ENCODE results near the gene ARL11.

The ARL11 gene

DNA sequence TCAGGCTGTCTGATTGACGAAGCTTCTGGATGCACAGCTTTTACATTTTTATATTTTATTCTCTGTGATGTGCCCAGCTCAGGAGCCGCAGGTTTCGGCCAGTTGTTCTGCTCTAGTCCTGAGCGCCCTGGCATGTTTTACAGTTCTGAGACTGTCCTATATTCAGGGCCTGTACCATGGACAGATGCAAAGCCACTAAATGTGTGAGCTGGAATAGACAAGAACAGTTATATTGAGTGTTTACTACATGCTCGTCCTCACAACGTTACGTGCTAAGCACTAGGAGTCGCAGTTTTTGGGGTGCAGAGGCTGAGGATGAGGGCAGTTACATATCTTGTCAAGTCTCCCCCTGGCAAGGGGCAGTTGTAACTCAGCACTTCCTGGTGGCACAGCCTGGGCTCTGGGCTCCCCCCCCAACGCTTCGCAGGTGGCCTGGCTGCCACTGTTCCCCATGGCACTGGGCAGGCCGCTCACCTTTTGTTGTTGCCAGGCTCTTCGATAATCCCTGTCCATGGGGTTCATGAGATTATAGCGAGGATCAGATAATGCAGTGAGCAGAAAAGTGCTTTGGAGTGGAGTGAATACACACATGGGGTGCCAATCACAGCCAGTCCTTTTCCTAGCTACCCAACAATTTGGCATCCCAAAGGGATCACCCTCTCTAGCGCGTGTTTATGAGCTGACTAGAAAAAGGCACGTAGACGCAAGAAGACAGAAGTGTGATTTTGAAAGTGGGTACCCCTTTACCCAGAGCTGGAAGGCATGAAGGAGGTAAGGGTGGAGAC, 23.5 kb downstream of the ARL11 start:
- no peak for TF ChIP-seq GATA3 (IDR thresholded peaks at IDR 0.05; ENCODE audit: low read depth, low read length)
- TF ChIP-seq GATA2 (IDR thresholded peaks at IDR 0.05; ENCODE audit: low read depth, low read length) = no peak

DNA sequence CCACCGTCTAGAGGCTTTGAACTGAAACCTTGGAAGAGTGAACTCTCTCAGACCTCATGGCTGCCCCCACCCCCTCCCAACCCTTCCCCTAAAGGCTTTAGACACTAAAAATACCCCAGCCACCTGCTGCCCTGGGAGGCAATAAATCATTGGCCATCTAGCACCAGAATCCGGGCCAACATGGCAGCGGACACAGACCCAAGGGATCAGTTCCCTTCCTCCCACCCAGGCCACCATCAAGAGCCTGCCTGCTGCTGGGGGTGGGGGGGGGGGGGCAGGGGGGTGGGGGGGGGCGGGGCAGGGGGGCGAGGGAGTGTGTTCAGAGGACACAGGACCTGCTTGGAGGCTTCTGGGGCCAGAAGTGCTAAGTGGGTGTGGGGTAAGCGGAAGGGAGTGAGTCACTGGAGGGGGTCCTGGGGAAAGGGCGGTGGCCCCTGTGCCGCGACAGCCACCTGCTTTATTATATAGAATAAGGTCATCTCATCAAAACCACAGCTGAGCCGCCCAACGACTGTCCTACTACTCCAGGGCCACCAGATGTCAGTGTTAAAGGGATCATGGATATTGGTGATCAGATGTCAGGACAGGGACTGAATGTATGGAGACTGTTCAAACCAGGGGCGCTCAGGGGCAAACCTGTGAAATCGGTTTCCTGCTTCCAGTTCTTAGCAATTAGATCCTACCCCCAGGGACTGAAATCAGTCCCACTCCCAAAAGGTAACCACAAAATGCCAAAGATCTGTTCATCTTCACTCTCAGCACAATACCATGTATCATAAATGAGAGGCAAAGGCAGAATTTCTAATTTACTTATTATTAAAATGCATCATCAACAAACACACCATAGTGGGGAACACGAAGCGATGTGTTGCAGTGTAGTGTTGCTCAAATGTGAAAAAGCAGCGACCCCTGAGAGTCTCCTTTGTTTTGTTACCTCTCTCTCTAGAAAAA, 24.3 kb downstream of the ARL11 start:
- no peak for TF ChIP-seq GATA2 (IDR thresholded peaks at IDR 0.05; ENCODE audit: low read depth, low read length)
- TF ChIP-seq GATA3 (IDR thresholded peaks at IDR 0.05; ENCODE audit: low read depth, low read length) = no peak

DNA sequence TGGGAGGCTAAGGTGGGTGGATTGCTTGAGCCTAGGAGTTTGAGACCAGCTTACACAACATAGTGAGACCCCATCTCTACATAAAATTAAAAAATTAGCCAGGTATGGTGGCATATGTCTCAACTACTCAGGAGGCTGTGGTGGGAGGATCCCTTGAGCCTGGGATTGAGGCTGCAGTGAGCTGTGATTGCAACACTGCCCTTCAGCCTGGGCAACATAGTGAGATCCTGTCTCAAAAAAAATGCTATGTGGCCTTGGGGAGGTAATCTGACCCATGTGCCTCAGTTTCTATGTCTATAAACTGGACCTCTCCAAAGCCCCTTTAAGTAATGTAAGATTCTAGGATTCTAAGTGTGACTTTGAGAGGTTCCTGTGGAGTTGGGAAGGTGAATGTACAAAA, 25.2 kb downstream of the ARL11 start:
- no peak for TF ChIP-seq GATA3 (IDR thresholded peaks at IDR 0.05; ENCODE audit: low read depth, low read length)
- TF ChIP-seq GATA2 (IDR thresholded peaks at IDR 0.05; ENCODE audit: low read depth, low read length) = no peak

DNA sequence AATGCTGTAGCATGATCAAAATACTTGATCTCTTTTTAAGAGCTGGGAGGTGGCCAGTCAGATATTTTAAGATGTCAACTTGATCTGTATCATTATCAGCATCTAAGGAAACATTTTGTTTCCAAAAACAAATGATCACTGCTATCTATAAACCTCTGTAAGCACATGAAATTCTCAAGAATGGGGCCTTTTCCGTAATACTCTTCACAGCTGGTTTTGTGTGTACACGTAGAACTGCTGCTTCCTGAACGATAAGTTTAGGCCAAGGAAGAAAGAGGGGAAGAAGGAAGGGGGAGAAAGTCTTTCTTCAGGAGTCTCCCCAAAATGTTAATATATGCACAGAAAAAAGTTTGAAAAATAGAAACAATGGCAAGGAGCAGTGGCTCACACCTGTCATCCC, 25.7 kb downstream of the ARL11 start:
- TF ChIP-seq GATA2 (IDR thresholded peaks at IDR 0.05; ENCODE audit: low read depth, low read length) = no peak

DNA sequence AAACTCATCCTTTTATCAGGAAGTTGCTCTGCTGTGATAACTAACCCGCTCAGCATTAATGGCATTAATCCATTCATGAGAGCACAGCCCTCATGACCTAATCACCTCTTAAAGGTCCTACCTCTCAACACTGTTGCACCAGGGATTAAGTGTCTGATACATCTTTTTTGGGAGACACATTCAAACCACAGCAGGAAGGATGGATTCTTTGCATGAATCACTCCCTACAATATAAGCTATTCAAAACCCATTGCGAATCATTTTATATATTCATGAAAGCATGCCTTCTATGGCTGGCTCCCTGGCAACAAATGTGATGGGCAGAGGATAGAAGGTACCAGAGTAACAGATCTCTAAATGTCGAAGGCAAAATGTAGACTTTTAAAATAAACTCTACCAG, 27.6 kb downstream of the ARL11 start:
- no peak for TF ChIP-seq GATA3 (IDR thresholded peaks at IDR 0.05; ENCODE audit: low read depth, low read length)
- no peak for TF ChIP-seq GATA2 (IDR thresholded peaks at IDR 0.05; ENCODE audit: low read depth, low read length)

- TF ChIP-seq GATA2 (IDR thresholded peaks at IDR 0.05; ENCODE audit: low read depth, low read length) = no peak
- no peak for TF ChIP-seq GATA3 (IDR thresholded peaks at IDR 0.05; ENCODE audit: low read depth, low read length)
Observed at GRCh38 chr13:49657241-49657641, 28.9 kb downstream of the ARL11 start.

DNA sequence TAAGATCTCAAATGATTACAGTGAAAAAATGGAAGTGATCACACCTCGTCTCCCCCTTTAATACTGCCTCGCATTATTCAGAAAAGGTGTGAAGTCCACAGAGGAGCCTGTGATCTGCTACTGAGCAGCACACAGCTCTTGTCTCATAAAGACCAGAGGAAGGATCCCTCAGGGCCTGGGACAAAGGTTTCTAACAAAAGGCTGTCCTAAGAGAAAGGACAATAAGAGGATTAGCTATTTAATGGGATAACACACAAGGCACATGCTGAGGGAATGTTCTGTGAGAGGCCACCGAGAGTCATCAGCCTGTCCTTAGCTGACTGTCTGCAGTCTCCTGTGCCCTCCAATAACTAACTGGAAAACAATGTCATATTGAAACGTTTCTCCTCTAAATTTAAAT, 36.3 kb downstream of the ARL11 start:
- no peak for TF ChIP-seq GATA2 (IDR thresholded peaks at IDR 0.05; ENCODE audit: low read depth, low read length)
- TF ChIP-seq GATA3 (IDR thresholded peaks at IDR 0.05; ENCODE audit: low read depth, low read length) = no peak

DNA sequence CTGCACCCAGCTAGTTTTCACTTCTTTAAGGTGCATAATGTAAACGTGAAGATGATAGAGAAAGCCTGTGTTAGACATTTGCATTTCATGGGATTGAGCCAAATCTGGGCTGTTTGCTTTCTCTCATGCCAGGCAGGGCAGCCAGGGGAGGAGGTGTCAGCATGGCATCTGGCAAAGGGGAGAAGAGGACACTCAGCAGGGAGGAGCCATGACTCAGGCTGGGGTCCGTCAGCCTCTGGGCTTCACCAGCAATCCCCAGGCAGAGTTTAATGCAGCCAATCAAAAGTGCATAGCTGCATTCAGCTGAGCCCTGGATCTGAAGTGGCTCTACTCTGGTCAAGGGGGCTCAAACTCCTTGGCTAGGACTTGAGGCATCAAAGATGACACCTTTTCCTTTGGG, 39.5 kb downstream of the ARL11 start:
- TF ChIP-seq GATA3 (IDR thresholded peaks at IDR 0.05; ENCODE audit: low read depth, low read length) = no peak
- TF ChIP-seq GATA2 (IDR thresholded peaks at IDR 0.05; ENCODE audit: low read depth, low read length) = no peak

- no peak for TF ChIP-seq GATA3 (IDR thresholded peaks at IDR 0.05; ENCODE audit: low read depth, low read length)
- TF ChIP-seq GATA2 (IDR thresholded peaks at IDR 0.05; ENCODE audit: low read depth, low read length) = no peak
Observed at GRCh38 chr13:49669735-49670309, 41.5 kb downstream of the ARL11 start.

- TF ChIP-seq GATA3 (IDR thresholded peaks at IDR 0.05; ENCODE audit: low read depth, low read length) (no peak), GATA2 (IDR thresholded peaks at IDR 0.05; ENCODE audit: low read depth, low read length) (no peak)
Observed at GRCh38 chr13:49670828-49671227, 42.5 kb downstream of the ARL11 start.

DNA sequence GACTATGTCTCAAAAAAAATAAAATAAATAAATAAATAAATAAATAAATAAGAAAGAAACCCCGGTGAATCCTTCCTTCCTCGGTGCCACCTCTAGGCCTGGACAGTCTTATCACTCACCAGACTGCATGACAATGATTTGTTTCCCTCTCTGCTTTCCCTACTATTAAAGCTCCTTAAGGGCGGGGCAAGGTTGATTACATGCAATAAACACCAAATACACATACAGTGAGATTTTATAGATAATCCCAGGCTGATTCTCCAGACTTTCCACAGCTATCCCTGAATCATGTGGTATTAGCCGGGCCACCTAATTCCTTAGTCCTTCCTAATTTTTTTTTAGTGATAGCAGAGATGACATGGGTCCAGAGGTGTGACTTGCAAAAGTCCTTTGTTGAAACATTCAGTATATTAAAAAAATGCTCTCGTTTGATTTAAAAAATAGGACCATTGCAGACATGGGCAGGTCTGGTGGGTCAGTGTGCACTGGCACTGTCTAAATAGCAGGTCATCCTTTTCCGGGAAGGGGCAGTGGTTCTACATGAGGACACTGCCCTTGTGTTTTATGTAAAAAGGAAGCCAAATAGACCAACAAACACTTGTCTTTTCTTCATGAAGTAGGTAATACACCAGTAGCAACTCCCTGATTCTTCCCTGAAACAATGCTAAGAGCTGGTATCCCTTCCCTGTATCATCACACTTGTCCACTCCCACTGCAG, 48.4 kb downstream of the ARL11 start:
- TF ChIP-seq GATA3 (IDR thresholded peaks at IDR 0.05; ENCODE audit: low read depth, low read length) (no peak), GATA2 (IDR thresholded peaks at IDR 0.05; ENCODE audit: low read depth, low read length) (no peak)

DNA sequence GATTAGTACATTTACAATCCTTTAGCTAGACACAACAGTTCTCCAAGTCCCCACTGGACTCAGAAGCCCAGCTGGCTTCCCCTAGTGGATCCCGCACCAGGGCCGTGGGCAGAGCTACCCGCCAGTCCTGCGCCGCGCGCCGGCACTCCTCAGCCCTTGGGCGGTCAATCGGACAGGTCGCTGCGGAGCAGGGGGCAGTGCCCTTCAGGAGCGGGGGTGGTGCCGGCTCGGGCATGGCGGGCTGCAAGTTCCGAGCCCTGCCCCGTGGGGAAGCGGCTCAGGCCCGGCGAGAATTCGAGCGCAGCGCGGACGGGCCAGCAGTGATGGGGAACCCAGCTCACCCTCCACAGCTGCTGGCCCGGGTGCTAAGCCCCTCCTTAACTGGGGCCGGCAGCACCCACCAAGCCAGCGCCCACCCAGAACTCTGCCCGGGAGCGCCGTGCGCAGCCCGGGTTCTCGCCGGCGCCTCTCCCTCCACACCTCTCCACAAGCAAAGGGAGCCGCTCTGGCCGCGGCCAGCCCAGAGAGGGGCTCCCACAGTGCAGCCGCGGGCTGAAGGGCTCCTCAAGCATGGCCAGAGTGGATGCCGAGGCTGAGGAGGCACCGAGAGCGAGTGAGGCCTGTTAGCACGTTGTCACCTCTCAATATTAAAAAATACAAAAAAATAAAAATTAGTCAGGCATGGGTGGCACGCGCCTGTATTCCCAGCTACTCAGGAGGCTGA, 50.0 kb downstream of the ARL11 start:
- no peak for TF ChIP-seq GATA3 (IDR thresholded peaks at IDR 0.05; ENCODE audit: low read depth, low read length)
- no peak for TF ChIP-seq GATA2 (IDR thresholded peaks at IDR 0.05; ENCODE audit: low read depth, low read length)

GRCh38 chr13:49679246-49679645, 50.9 kb downstream of the ARL11 start:
- TF ChIP-seq GATA3 (IDR thresholded peaks at IDR 0.05; ENCODE audit: low read depth, low read length) (no peak), GATA2 (IDR thresholded peaks at IDR 0.05; ENCODE audit: low read depth, low read length) (no peak)
